Activated naive CD4-positive, alpha-beta T cell treated with anti-CD3 and anti-CD28 coated beads for 36 hours (primary cell): ENCODE measurements around the gene POGZ. TPM values are rescaled to one million over a fixed set of nuclear protein-coding genes. Genes with fewer than 3 reads are reported as not detected.
"Not testable (repeated sequence)": the region's sequence is repeated elsewhere in the genome, so short reads cannot be mapped to it uniquely, and the experiment has no call there.

Experiments used
- CTCF ChIA-PET: fragments of 350-600 bp; sonication (Branson Sonifier 250); formaldehyde crosslinking; loops from one replicate; lab custom pipeline; 2021; ENCODE audit warnings: antibody characterized with exemption; lab: Charles Lee
- DNase-seq: peaks from one replicate; pipeline ENCODE4 v3.0.0-alpha.2; 2020
- H3K27ac Mint-ChIP-seq: one replicate; pipeline ENCODE4 v1.8.0; 2021; ENCODE audit warnings: mild to moderate bottlenecking, mixed read lengths
- H3K27me3 Mint-ChIP-seq: one replicate; pipeline ENCODE4 v1.8.0; 2021; ENCODE audit warnings: low read depth, mixed read lengths
- H3K36me3 Mint-ChIP-seq: one replicate; pipeline ENCODE4 v1.8.0; 2021; ENCODE audit warnings: low read depth, mixed read lengths
- H3K4me1 Mint-ChIP-seq: one replicate; pipeline ENCODE4 v1.8.0; 2021; ENCODE audit warnings: low read depth, mixed read lengths
- H3K4me3 Mint-ChIP-seq: one replicate; pipeline ENCODE4 v1.8.0; 2021; ENCODE audit warnings: mild to moderate bottlenecking, moderate library complexity, mixed read lengths
- H3K9me3 Mint-ChIP-seq: one replicate; pipeline ENCODE4 v1.8.0; 2021; ENCODE audit warnings: mixed read lengths
- intact Hi-C: fragments of 100-400 bp; cut with micrococcal nuclease; formaldehyde crosslinking; loops from one replicate; pipeline ENCODE4 v1.15.1; 2023
- total RNA-seq, 2 experiments: library from RNA; stranded (reverse); gene quantifications; one replicate each; pipeline ENCODE4 v1.2.3, GENCODE V29; 2021

Gene POGZ
- total RNA-seq, 2 experiments from 2014 or later = 69.7 to 73.7 TPM

GRCh38 chr1:151443846-151444782, 15.2 kb downstream of the POGZ start:
- Mint-ChIP-seq H3K4me3 (no peak overlapping the region), H3K27me3 (no peaks in the 10 kb centered on the region), H3K9me3 (no peaks in the 10 kb centered on the region), H3K4me1 (peaks cover 53% of the 10 kb centered on the region), H3K27ac (no peak overlapping the region), H3K36me3 (peaks cover 2% of the 10 kb centered on the region)
- CTCF ChIA-PET = interaction anchor here (0.6 to 2.3 kb wide), 13 partner anchors 9 to 537 kb away, joined by 3 to 9 read pairs (median 4); no protein-coding TSS in a partner anchor
- intact Hi-C loops = loop anchor here (1.0 to 5.0 kb wide), 4 partner anchors 33 to 393 kb away; partner anchors contain the start of genes C2CD4D and TUFT1
- peak; percentile 85 for DNase-seq

- H3K4me3 Mint-ChIP-seq, H3K27me3 Mint-ChIP-seq, H3K27ac Mint-ChIP-seq, intact Hi-C loops, H3K9me3 Mint-ChIP-seq, H3K36me3 Mint-ChIP-seq, DNase-seq: not testable (repeated sequence)
- peaks cover 40% of the 10 kb centered on the region for H3K4me1 Mint-ChIP-seq
- CTCF ChIA-PET = interaction anchor here (0.6 kb wide), 1 partner anchor 106 kb away, joined by 3 read pairs; no protein-coding TSS in a partner anchor
Observed at GRCh38 chr1:151437396-151437795, 21.9 kb downstream of the POGZ start.

GRCh38 chr1:151436985-151437384, 22.3 kb downstream of the POGZ start:
- intact Hi-C loops = no loop called here
- Mint-ChIP-seq H3K4me3 (no peak overlapping the region), H3K27me3 (no peaks in the 10 kb centered on the region), H3K27ac (no peak overlapping the region), H3K4me1 (peaks cover 40% of the 10 kb centered on the region), H3K36me3 (peaks cover under 1% of the 10 kb centered on the region), H3K9me3 (no peaks in the 10 kb centered on the region)
- CTCF ChIA-PET = interaction anchor here (0.6 kb wide), 1 partner anchor 106 kb away, joined by 3 read pairs; no protein-coding TSS in a partner anchor
- no peak for DNase-seq

- Mint-ChIP-seq H3K27me3 (no peaks in the 10 kb centered on the region), H3K4me1 (peaks cover 33% of the 10 kb centered on the region), H3K27ac (no peak overlapping the region), H3K9me3 (no peaks in the 10 kb centered on the region), H3K4me3 (no peak overlapping the region), H3K36me3 (peaks cover 2% of the 10 kb centered on the region)
- intact Hi-C loops = no loop called here
- CTCF ChIA-PET = interaction anchor here (0.6 to 0.7 kb wide), 3 partner anchors 76 to 397 kb away, joined by 3 to 6 read pairs (median 4); no protein-coding TSS in a partner anchor
- no peak for DNase-seq
Observed at GRCh38 chr1:151435174-151435573, 24.1 kb downstream of the POGZ start.

GRCh38 chr1:151433827-151434226, 25.5 kb downstream of the POGZ start:
- H3K27me3 Mint-ChIP-seq, H3K4me3 Mint-ChIP-seq, CTCF ChIA-PET, DNase-seq, H3K27ac Mint-ChIP-seq, H3K9me3 Mint-ChIP-seq, intact Hi-C loops, H3K36me3 Mint-ChIP-seq: not testable (repeated sequence)
- peaks cover 25% of the 10 kb centered on the region for H3K4me1 Mint-ChIP-seq

GRCh38 chr1:151428068-151428467, 31.2 kb downstream of the POGZ start:
- no peak overlapping the region for H3K27ac Mint-ChIP-seq
- no peaks in the 10 kb centered on the region for H3K27me3 Mint-ChIP-seq
- peaks cover 30% of the 10 kb centered on the region for H3K36me3 Mint-ChIP-seq
- CTCF ChIA-PET = no interaction called here
- no peaks in the 10 kb centered on the region for H3K9me3 Mint-ChIP-seq
- intact Hi-C loops = no loop called here
- peaks cover 4% of the 10 kb centered on the region for H3K4me1 Mint-ChIP-seq
- no peak overlapping the region for H3K4me3 Mint-ChIP-seq
- no peak for DNase-seq

- Mint-ChIP-seq H3K9me3 (no peaks in the 10 kb centered on the region), H3K27me3 (no peaks in the 10 kb centered on the region), H3K27ac (peak overlapping the region; percentile 53), H3K36me3 (peaks cover 35% of the 10 kb centered on the region), H3K4me3 (no peak overlapping the region), H3K4me1 (peaks cover under 1% of the 10 kb centered on the region)
- DNase-seq = no peak
- intact Hi-C loops = no loop called here
- CTCF ChIA-PET = no interaction called here
Observed at GRCh38 chr1:151425103-151425502, 34.2 kb downstream of the POGZ start.

GRCh38 chr1:151419819-151420218, 39.5 kb downstream of the POGZ start:
- no peak for DNase-seq
- Mint-ChIP-seq H3K4me3 (no peak overlapping the region), H3K27ac (no peak overlapping the region), H3K36me3 (peaks cover 28% of the 10 kb centered on the region), H3K27me3 (no peaks in the 10 kb centered on the region), H3K9me3 (no peaks in the 10 kb centered on the region), H3K4me1 (no peaks in the 10 kb centered on the region)
- intact Hi-C loops = no loop called here
- CTCF ChIA-PET = interaction anchor here (0.6 to 0.7 kb wide), 2 partner anchors 249 to 308 kb away, joined by 3 read pairs; no protein-coding TSS in a partner anchor

- Mint-ChIP-seq H3K36me3 (peaks cover 20% of the 10 kb centered on the region), H3K27ac (no peak overlapping the region), H3K9me3 (no peaks in the 10 kb centered on the region), H3K27me3 (no peaks in the 10 kb centered on the region), H3K4me3 (no peak overlapping the region), H3K4me1 (no peaks in the 10 kb centered on the region)
- CTCF ChIA-PET = interaction anchor here (0.6 to 1.2 kb wide), 3 partner anchors 14 to 53 kb away, joined by 3 to 5 read pairs (median 4); no protein-coding TSS in a partner anchor
- DNase-seq = no peak
- intact Hi-C loops = no loop called here
Observed at GRCh38 chr1:151418081-151418480, 41.2 kb downstream of the POGZ start.

GRCh38 chr1:151416231-151416630, 43.1 kb downstream of the POGZ start:
- Mint-ChIP-seq H3K27ac (no peak overlapping the region), H3K27me3 (no peaks in the 10 kb centered on the region), H3K4me1 (no peaks in the 10 kb centered on the region), H3K4me3 (no peak overlapping the region), H3K9me3 (no peaks in the 10 kb centered on the region), H3K36me3 (peaks cover 20% of the 10 kb centered on the region)
- CTCF ChIA-PET = interaction anchor here (0.5 to 0.6 kb wide), 2 partner anchors 10 to 212 kb away, joined by 3 to 6 read pairs; no protein-coding TSS in a partner anchor
- intact Hi-C loops = no loop called here
- DNase-seq = no peak

GRCh38 chr1:151411884-151412283, 47.4 kb downstream of the POGZ start:
- Mint-ChIP-seq H3K27ac (no peak overlapping the region), H3K4me1 (no peaks in the 10 kb centered on the region), H3K36me3 (peaks cover 24% of the 10 kb centered on the region), H3K4me3 (no peak overlapping the region), H3K27me3 (no peaks in the 10 kb centered on the region), H3K9me3 (no peaks in the 10 kb centered on the region)
- DNase-seq = no peak
- CTCF ChIA-PET = no interaction called here
- intact Hi-C loops = no loop called here

- Mint-ChIP-seq H3K27me3 (no peaks in the 10 kb centered on the region), H3K9me3 (no peaks in the 10 kb centered on the region), H3K4me3 (no peak overlapping the region), H3K36me3 (peaks cover 28% of the 10 kb centered on the region), H3K27ac (peak overlapping the region; percentile 25), H3K4me1 (peaks cover under 1% of the 10 kb centered on the region)
- intact Hi-C loops = no loop called here
- no peak for DNase-seq
- CTCF ChIA-PET = no interaction called here
Observed at GRCh38 chr1:151408891-151409290, 50.4 kb downstream of the POGZ start.
